Stomach (tissue), 19 donors: ENCODE measurements around the gene PKP1. TPM values are rescaled to one million over a fixed set of nuclear protein-coding genes. Genes with fewer than 3 reads are reported as not detected.
"Not testable (repeated sequence)": the region's sequence is repeated elsewhere in the genome, so short reads cannot be mapped to it uniquely, and the experiment has no call there.

Experiments used
- DNase-seq, 2 donors: peaks; one replicate each; pipeline versions ENCODE4 v3.0.0 to v3.0.0-alpha.2; 2013 to 2019
- H3K27ac ChIP-seq, 5 donors: fragments of 200-600 bp in 4 of 5; sonication (generic) in 4 of 5; one replicate each; pipeline ENCODE4 v1.5.1; 2013 to 2019; ENCODE audit warnings: mild to moderate bottlenecking in 1 of 5, moderate library complexity in 1 of 5
- H3K27me3 ChIP-seq, 3 donors: fragments of 200-600 bp; sonication (generic); one replicate each; pipeline ENCODE4 v1.5.1; 2017 to 2019; ENCODE audit warnings: mixed run types in 1 of 3
- H3K36me3 ChIP-seq, 4 donors: fragments of 200-600 bp; sonication (generic); 1 replicate in 3 of 4; 2 replicates in 1 of 4; pipeline ENCODE4 v1.5.1; 2016 to 2019
- H3K4me1 ChIP-seq, 4 donors: fragments of 200-600 bp; sonication (generic); one replicate each; pipeline ENCODE4 v1.5.1; 2016 to 2019
- H3K4me3 ChIP-seq, 4 donors: fragments of 200-600 bp; sonication (generic) in 3 of 4; one replicate each; pipeline ENCODE4 v1.5.1; 2016 to 2019; ENCODE audit warnings: mild to moderate bottlenecking in 1 of 4
- H3K9me3 ChIP-seq, 4 donors: fragments of 200-600 bp; sonication (generic); one replicate each; pipeline ENCODE4 v1.5.1; 2016 to 2019
- CTCF ChIP-seq, 7 experiments: fragments of 450-650 bp in 4 of 7; fragments of 200-600 bp in 3 of 7; sonication (generic) in 3 of 7; IDR thresholded peaks; one replicate each; pipeline ENCODE4 v1.5.1; 2016 to 2019; ENCODE audit warnings: antibody characterized with exemption in 7 of 7, control low read depth in 2 of 7, mild to moderate bottlenecking in 1 of 7
- EP300 ChIP-seq: sonication (generic); formaldehyde crosslinking; IDR thresholded peaks from one replicate; pipeline ENCODE4 v1.6.1; 2017; ENCODE audit warnings: antibody characterized with exemption
- POLR2A ChIP-seq, 4 donors: fragments of 450-650 bp; IDR thresholded peaks; one replicate each; pipeline ENCODE4 v1.6.1; 2016; ENCODE audit warnings: antibody characterized with exemption in 4 of 4, control low read depth in 2 of 4, mild to moderate bottlenecking in 1 of 4, moderate library complexity in 1 of 4
- POLR2AphosphoS5 ChIP-seq, 3 donors: sonication (generic); formaldehyde crosslinking; IDR thresholded peaks; one replicate each; pipeline ENCODE4 v1.6.1; 2016; ENCODE audit warnings: antibody characterized with exemption in 3 of 3
- WGBS, 5 donors: extraction: QIAGEN DNeasy Blood & Tissue Kit in 3 of 5; methylation state at CpG; one replicate each; pipeline versions ENCODE4 v1.1.5 to v1.1.7; 2013 to 2018; 5-methylcytosine and 5-hydroxymethylcytosine counted together
- intact Hi-C: fragments of 100-400 bp; cut with DNase I; formaldehyde crosslinking; loops from one replicate; pipeline ENCODE4 v1.15.1; 2023; ENCODE audit warnings: low total_unique reads
- long read RNA-seq, 10 donors: transcript quantifications; one replicate each; lab custom pipeline, GENCODE V29; 2026
- polyA plus RNA-seq, 3 donors: library from polyadenylated mRNA; stranded (reverse); fragments of 200-250 nt; gene quantifications; one replicate each; pipeline ENCODE4 v1.2.3, GENCODE V29; 2013
- total RNA-seq, 5 donors: library from RNA; depleted of rRNA; stranded (reverse); fragments of >200 nt; gene quantifications; one replicate each; pipeline versions ENCODE4 v1.1.0 to v1.2.3, GENCODE V29; 2014 to 2016
- donor health status: healthy with polysubstance abuse.
- donor health status: Bipolar disorder and iron deficiency.
- donor health status: healthy.

The PKP1 gene, protein sequence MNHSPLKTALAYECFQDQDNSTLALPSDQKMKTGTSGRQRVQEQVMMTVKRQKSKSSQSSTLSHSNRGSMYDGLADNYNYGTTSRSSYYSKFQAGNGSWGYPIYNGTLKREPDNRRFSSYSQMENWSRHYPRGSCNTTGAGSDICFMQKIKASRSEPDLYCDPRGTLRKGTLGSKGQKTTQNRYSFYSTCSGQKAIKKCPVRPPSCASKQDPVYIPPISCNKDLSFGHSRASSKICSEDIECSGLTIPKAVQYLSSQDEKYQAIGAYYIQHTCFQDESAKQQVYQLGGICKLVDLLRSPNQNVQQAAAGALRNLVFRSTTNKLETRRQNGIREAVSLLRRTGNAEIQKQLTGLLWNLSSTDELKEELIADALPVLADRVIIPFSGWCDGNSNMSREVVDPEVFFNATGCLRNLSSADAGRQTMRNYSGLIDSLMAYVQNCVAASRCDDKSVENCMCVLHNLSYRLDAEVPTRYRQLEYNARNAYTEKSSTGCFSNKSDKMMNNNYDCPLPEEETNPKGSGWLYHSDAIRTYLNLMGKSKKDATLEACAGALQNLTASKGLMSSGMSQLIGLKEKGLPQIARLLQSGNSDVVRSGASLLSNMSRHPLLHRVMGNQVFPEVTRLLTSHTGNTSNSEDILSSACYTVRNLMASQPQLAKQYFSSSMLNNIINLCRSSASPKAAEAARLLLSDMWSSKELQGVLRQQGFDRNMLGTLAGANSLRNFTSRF
- total RNA-seq (1 to 10 TPM in 1 of 5 donors, under 1 TPM in 3, not detected in 1; under 0.01 to 3.5 (median 0.40) TPM), polyA plus RNA-seq (10 to 100 TPM in 1 of 3 donors, under 1 TPM in 1, not detected in 1; 0.12 to 42.2 TPM)
- long read RNA-seq, donor 1 = 0 reads
- long read RNA-seq, donor 2 = 0 reads
- long read RNA-seq, donor 3 = 0 reads
- long read RNA-seq, donor 4 = 0 reads
- long read RNA-seq, donor 5 = 0 reads
- long read RNA-seq, donor 6 = 0 reads
- long read RNA-seq, donor 7 = 0 reads
- long read RNA-seq, donor 8 = 0 reads
- long read RNA-seq, donor 9 = 0 reads
- long read RNA-seq, donor 10 = 0 reads

DNA sequence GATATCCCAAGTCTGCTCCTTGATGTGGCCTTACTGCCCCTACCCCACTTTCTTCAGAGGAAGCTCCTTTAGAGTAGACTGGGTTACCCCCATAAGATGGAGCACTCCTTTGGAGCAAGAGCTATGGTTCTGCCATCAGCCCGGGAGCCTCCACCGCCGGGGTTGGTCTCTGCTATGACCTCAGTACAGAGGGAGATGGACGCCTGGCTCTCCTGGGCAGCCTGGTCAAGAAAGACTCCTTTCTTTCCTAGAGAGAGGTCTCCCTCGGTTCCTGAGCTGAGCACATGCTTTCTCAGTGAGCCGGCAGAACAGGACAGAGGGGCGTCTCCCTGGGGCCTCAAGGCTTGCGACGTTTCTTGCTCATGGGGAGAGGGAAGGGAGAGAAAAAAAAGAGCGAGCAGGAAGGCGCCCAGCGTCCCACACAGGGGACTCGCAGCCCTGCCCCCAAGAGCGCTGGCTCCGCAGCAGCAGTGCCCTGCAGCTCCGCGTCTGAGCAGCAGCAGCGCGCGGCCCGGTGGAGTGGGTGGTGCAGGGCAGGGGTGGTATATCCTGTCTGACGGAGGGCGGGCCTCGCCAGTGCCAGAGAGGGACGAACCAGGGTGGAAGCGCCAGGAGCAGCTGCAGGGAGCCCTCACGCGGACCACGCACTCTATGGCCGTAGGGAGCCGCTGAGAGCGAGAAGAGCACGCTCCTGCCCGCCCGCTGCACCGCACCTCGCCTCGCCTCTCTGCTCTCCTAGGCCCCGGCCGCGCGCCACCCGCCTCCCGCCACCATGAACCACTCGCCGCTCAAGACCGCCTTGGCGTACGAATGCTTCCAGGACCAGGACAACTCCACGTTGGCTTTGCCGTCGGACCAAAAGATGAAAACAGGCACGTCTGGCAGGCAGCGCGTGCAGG is at the start of gene PKP1:
Gene PKP1, plus strand, starts transcription at position 576 of the 899 bp plus-strand sequence. Its CDS starts 197 bp downstream, at position 773.
- WGBS, 5 donors = 3 to 7% (median 3%) methylated on average over 21 to 55 of the region's 55 CpGs
- intact Hi-C loops = no loop called here
- Histone ChIP-seq H3K4me1 (peaks cover 8 to 14% (median 10%) of the 10 kb centered on the region in 4 donors), H3K27ac (no peak within 1 kb of the TSS), H3K36me3 (no peaks in the 10 kb centered on the region), H3K4me3 (peak within 1 kb of the TSS; percentile 17 to 38 (median 22)), H3K9me3 (no peaks in the 10 kb centered on the region), H3K27me3 (peaks cover 0 to 82% (median 38%) of the 10 kb centered on the region in 3 donors)
- TF ChIP-seq POLR2A (IDR thresholded peaks at IDR 0.05) (no peak), CTCF (IDR thresholded peaks at IDR 0.05) (no peak), POLR2AphosphoS5 (IDR thresholded peaks at IDR 0.05) (no peak), EP300 (no peak)
- peak; percentile 49 to 83 for DNase-seq

- H3K9me3 ChIP-seq, H3K4me1 ChIP-seq, DNase-seq, intact Hi-C loops, H3K27me3 ChIP-seq, H3K36me3 ChIP-seq, H3K27ac ChIP-seq, H3K4me3 ChIP-seq: not testable (repeated sequence)
- WGBS, 5 donors = 71 to 86% (median 76%) methylated on average over 9 to 11 of the region's 11 CpGs
Observed at GRCh38 chr1:201239646-201240045, 43.7 kb upstream of the PKP1 start.

DNA sequence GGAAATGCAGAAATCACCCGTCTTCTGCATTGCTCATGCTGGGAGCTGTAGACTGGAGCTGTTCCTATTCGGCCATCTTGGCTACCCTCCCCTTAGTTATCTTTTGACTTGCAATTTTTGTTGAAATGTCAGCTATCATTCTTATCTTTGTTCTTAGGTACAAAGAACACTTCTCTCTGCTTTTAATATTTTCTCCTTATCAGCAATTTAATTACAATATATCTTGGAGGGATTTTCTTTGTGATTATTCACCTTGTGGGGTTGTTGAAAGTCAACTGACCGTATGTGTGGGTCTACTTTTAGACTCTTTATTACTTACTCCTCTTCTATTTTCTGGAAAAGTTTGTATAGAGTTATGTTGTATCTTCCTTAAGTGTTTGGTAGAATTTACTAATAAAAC is 43.1 kb upstream of the PKP1 start:
- WGBS, 5 donors = 85 to 96% (median 88%) methylated on average over 3 of the region's 3 CpGs
- intact Hi-C loops = no loop called here
- no peak for DNase-seq
- Histone ChIP-seq H3K27me3 (peaks cover 0 to 11% (median 0%) of the 10 kb centered on the region in 3 donors), H3K4me1 (no peaks in the 10 kb centered on the region), H3K9me3 (no peaks in the 10 kb centered on the region), H3K4me3 (no peak overlapping the region), H3K36me3 (no peaks in the 10 kb centered on the region), H3K27ac (no peak overlapping the region)
- no peak for TF ChIP-seq CTCF (IDR thresholded peaks at IDR 0.05)
- no peak for TF ChIP-seq EP300
- no peak for TF ChIP-seq POLR2AphosphoS5 (IDR thresholded peaks at IDR 0.05)
- TF ChIP-seq POLR2A (IDR thresholded peaks at IDR 0.05) = no peak

DNA sequence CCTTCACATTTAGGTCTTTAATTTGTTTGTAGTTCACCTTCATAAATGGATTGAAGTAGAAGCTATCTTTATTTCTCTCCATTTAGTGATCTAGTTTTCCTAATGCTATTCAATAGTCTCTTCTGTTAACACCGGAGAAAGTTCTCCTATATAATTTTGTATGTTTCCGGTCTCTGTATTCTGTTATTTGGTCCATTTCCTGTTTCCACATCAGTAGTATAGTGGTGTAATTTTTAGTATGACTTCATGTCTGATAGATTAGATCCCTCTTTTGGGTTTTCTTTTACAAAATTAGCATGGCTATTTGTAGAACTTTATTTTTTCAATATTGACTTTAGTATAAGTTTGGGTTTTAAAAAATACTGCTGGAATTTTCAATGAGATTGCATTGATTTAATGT is 41.6 kb upstream of the PKP1 start:
- intact Hi-C loops = no loop called here
- Histone ChIP-seq H3K9me3 (no peaks in the 10 kb centered on the region), H3K4me3 (no peak overlapping the region), H3K36me3 (no peaks in the 10 kb centered on the region), H3K27me3 (peaks cover 0 to 12% (median 0%) of the 10 kb centered on the region in 3 donors), H3K27ac (no peak overlapping the region), H3K4me1 (no peaks in the 10 kb centered on the region)
- TF ChIP-seq POLR2A (IDR thresholded peaks at IDR 0.05) (no peak), EP300 (no peak), CTCF (IDR thresholded peaks at IDR 0.05) (no peak)
- WGBS, 5 donors = 78 to 88% (median 81%) methylated on average over 2 of the region's 2 CpGs
- DNase-seq = no peak
